ENCODE data around the gene PRKCSH. TPM values are rescaled to one million over a fixed set of nuclear protein-coding genes. Genes with fewer than 3 reads are reported as not detected.
"Not testable (repeated sequence)": the region's sequence is repeated elsewhere in the genome, so short reads cannot be mapped to it uniquely, and the experiment has no call there.

The PRKCSH gene
- polyA plus RNA-seq, 4 donors, result 302 to 378 (median 348) TPM

- no peak for DNase-seq (ENCODE audit: low read depth in 4 of 4, low spot score in 2 of 4)
Measured at GRCh38 chr19:11418549-11419506, 16.6 kb upstream of the PRKCSH start, which contains the start of gene RGL3. Gene RGL3, minus strand, starts transcription at chr19:11419314. Its CDS starts 36 bp downstream, at chr19:11419278.

DNA sequence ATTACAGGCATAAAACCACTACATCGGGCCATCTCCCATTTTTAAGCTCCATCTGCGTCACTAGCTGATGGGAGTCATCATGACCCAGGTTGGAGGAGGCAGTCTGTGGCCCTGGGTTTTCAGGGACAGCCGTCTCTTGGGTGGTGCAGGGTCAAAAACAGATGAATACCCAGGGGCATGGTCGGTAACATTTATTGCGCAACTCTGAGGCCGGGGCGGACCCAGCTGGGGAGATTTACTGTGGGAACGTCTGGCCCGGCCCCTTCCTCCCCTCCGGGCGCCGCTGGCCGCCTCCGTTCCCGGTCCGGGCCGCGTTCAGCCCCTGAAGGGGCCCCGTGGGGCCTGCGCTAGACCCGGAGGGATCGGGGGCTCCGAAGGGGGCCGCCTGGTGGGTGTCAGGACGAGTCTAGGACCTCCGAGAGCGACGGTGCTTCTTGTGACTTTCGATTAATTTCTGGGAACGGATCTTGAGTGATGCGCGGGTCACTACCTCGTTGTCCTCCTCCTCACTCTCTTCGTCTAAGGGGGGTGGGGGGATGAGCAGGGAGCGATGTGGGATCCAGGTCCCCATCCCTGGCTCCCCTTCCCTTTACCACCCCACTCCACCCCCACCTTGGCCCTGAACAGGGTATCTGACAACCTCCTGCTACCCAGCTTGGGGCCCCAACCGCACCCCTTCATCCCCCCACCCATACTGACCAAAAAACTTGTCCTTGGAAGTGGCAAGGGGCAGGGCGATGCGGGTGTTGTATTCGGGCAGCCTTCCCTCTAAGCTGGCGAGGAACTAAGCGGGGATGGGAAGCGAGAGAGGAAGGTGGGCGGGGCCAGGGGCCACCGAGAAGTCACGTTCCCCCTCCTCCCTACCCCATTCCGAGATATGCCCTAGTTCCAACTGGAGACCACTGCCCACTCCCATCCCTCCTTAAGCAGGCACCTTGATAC is 14.7 kb upstream of the PRKCSH start:
- no peak for DNase-seq (ENCODE audit: low read depth in 4 of 4, low spot score in 2 of 4)

DNA sequence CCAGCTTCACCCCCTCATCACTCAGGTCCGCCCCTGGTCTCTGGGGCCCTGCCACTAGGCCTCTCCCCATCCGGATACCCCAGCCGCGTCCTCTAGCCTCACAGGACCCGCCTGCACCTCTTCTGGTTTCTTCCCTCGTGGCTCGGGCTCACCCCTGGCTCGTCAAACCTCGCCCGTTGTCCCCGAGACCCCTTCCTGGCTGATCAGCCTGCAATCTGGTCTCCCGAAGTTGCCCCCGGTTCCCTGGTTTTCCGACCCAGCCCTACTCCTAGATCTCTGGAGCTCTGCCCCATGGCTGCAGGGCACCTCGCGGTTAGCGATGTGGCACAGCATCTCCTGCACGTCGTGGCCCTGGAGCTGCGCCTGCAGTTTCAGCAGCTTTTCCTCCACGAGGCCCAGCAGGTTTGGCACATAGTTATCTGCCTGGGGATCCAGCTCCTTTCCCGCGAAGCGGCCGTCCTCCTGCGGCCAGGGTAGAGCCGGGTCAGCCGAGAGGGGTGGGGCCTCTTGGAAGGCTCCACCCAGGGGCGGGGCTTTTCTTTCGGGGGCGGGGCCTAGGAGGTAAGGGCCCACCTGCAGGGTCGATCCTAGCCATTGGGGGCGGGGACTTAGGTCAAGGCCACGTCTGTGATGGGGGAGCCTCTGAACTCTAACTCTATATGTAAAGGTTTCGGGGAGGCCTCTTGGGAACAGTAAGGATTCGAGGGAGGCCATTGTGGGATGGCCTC is 13.9 kb upstream of the PRKCSH start:
- DNase-seq (ENCODE audit: low read depth in 4 of 4, low spot score in 2 of 4), result no peak

DNA sequence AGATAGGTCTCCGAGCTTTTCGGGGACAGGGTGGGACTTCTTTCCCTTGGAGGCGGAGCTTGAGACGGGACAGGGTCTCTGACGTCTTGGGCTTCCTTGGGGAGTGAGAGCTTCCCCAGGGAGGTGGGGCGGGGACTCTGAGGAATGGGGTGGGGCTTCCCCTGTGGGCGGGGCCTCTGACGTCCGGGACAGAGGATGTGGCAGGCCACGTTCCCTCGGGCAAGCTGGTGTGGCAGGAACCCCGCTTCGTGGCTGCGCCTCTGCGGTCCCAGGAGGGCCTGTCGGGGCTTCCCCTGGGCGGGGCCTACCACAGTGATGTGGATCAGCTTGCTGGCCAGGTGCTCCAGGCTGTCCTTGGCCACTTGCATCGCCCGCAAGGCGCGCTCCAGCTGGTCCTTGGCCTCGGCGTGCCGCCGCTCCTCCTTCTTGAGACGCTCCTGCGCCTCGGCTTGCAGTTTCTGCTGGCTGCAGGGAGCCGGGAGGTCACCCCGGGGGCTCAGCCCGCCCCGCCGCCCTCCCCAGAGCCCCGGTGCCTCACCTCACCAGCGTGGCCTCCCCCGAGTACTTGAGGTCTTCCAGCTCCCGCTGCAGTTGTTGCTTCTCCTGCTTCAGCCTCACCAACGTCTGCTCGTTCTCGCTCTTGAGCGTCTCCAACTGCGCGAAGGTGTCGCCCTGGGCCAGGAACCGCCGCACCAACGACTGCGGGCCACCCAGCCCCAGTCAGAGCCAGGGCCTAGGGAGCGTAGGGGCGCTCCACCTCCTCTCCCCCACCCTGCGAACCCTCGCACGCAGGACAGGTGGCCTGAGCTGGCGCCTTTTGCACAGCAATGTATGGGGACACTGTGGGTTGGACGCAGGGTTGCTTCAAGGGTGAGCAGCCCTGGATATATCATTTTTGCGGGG is 13.0 kb upstream of the PRKCSH start:
- DNase-seq (ENCODE audit: low read depth in 4 of 4, low spot score in 2 of 4), result no peak

DNA sequence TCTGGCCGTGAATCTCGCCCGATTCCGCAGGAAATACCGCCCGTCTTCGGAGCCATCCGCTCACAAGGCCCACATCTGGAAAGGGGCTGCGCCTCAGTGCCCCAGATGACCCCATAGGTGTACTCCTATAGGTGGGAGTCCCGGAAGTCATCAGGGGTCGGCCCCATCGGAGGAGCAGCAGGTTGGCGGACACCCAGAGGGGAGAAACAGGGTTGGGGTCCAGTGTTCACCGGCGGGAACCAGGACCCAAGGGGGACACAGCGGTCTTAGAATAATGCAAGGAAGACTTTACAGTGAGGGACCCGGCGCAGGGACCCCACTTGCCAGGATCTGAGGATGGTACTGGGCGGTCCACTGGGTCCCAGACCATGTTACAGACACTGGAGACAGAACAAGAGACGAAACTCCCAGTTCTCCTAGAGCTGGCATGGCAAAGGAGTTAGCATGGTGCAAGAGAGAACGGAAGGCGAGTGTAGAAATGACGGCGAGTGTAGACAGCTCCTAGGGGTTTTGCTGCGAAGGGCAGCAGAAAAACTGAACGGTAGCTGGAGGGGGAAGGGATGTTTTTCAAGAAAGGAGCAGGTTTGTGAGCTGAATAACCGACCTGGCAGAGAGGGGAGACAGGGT is 12.2 kb upstream of the PRKCSH start:
- no peak for DNase-seq (ENCODE audit: low read depth in 4 of 4, low spot score in 2 of 4)

DNA sequence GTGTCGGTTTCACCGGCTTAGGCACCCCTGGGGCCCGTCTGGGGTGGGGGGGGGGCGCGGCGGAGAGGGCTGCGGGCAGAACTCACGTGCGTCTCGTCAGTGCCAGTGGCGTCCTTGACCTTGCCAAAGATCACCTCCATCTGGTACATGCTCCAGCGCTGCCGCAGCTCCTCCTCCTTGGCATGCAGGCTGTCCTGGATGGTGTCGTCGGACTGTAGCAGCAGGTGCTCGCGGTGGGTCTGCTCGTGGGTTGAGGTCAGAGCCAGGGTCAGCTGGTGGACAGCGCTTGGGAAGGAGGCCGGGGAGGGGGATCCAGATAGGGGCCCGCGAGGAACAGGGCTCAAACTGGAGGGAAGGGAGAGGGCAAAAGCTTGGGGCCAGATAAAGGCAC is 11.6 kb upstream of the PRKCSH start:
- no peak for DNase-seq (ENCODE audit: low read depth in 4 of 4, low spot score in 2 of 4)

- DNase-seq (ENCODE audit: low read depth in 4 of 4, low spot score in 2 of 4), result no peak
Measured at GRCh38 chr19:11425719-11426457, 9.5 kb upstream of the PRKCSH start.

- no peak for DNase-seq (ENCODE audit: low read depth in 4 of 4, low spot score in 2 of 4)
Measured at GRCh38 chr19:11426656-11427055, 8.8 kb upstream of the PRKCSH start.

DNA sequence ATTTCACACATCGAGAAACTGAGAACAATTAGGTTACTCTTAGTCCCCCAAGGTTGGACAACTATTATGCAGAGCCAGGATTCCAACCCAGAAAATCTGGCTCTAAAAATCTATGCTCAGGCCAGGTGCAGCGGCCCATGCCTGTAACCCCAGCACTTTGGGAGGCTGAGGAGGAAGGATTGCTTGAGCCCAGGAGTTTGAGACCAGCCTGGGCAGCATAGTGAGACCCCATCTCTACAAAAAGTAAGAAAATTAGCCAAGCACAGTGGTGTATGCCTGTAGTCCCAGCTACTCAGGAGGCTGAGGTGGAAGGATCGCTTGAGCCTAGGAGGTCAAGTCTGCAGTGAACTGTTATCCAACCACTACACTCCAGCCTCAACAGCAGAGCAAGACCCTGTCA is 1.9 kb upstream of the PRKCSH start:
- DNase-seq (ENCODE audit: low read depth in 4 of 4, low spot score in 2 of 4), result not testable (repeated sequence)

DNA sequence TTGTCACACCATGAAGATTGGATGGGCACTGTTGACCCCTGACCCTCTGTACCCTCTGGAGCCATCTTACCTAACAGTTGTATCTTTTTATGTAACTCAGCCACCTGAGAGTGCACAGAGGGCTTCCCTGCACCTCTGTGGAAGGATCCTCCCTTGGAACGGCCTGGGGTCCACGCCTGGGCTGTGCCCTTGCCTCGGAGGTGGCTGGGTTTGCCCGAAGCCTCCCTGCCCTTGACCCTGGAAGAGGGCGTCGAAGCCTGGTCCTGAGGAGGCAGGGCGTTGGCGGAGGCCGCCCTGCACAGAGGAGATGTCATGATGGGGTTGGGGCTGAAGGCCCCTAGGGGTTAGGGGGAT is 755 bp upstream of the PRKCSH start:
- no peak for DNase-seq (ENCODE audit: low read depth in 4 of 4, low spot score in 2 of 4)

- no peak for DNase-seq (ENCODE audit: low read depth in 4 of 4, low spot score in 2 of 4)
Measured at GRCh38 chr19:11435833-11436313, 438 bp downstream of the PRKCSH start.

DNA sequence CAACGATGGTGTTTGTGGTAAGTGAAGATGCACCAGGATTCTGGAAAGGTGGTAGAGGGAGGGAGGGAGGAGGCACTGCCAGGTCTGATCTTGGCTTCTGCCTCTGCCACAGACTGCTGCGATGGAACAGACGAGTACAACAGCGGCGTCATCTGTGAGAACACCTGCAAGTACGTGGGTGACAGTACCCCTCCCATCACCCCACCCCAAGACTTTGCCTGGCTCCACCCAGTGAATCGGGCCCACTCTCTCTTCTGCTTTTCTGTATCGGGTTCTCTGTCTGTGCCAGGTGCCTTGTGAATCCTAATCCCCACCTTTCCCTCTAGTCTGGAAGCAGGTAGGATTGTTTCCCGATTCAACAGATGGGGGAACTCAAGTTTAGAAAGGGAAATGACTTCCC is 2.5 kb downstream of the PRKCSH start:
- no peak for DNase-seq (ENCODE audit: low read depth in 4 of 4, low spot score in 2 of 4)

DNA sequence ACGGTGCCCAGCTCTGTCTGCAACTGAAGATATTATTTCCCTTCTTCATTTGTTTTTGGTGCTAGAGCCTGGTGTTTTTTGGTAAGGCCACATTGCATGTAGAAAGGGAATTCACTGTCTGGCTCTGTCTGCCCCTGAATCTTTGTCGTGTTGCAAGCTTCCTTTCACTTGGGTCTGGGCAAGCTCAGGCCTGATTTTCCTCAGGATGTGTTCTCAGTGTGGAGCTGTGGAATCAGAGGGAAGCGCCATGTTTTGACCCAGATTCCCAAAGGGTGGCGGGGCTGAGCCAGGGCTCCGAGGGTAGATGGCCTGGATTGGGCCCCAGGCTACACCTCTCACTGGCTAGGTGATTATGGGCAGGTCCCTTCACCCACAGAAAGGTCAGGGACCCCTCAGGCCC is 8.6 kb downstream of the PRKCSH start:
- DNase-seq (ENCODE audit: low read depth in 4 of 4, low spot score in 2 of 4), result no peak

- no peak for DNase-seq (ENCODE audit: low read depth in 4 of 4, low spot score in 2 of 4)
Measured at GRCh38 chr19:11445141-11445540, 9.7 kb downstream of the PRKCSH start.

GRCh38 chr19:11446271-11446651 is 10.8 kb downstream of the PRKCSH start:
- no peak for DNase-seq (ENCODE audit: low read depth in 4 of 4, low spot score in 2 of 4)

GRCh38 chr19:11446652-11447301 is 11.3 kb downstream of the PRKCSH start:
- DNase-seq (ENCODE audit: low read depth in 4 of 4, low spot score in 2 of 4), result no peak

DNA sequence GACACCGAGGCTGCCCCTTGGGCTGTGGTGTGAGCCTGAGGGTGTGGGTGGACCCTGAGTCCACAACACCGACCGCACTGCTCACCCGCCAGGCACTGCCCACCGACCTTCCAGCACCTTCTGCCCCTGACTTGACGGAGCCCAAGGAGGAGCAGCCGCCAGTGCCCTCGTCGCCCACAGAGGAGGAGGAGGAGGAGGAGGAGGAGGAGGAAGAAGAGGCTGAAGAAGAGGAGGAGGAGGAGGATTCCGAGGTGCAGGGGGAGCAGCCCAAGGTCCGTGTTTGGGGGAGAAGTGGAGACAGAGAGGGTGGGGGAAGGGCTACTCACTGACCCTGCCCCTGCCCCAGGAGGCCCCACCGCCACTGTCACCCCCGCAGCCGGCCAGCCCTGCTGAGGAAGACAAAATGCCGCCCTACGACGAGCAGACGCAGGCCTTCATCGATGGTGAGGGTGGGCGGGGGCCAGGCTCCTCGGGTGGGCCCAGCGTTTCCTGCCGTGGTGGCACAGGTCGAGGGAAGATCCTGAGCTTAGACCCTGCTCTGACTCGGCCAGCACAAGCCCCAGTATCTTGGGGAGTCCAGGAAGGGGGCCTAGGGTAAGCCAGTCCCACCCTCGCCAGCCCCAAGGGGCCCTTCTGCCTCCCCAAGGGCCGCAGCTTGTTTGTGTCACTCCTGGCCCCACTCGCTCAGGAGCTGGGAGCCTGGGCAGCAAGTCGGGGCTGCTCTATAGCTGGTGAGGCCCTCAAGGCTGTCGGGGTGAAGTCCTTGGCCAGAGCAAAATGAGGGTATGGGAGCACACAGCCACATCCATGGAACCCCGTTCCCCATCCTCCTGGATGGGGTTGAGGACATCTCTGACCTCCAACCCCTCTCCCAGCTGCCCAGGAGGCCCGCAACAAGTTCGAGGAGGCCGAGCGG is 12.2 kb downstream of the PRKCSH start:
- no peak for DNase-seq (ENCODE audit: low read depth in 4 of 4, low spot score in 2 of 4)

All from left renal cortex interstitium (tissue), 4 donors.